ENCODE measurements around the gene PPP3R1. TPM values are rescaled to one million over a fixed set of nuclear protein-coding genes. Genes with fewer than 3 reads are reported as not detected.

The PPP3R1 gene
- total RNA-seq, 1 donor: 38.4 TPM

- no peak for TF ChIP-seq CTCF (IDR thresholded peaks at IDR 0.05; ENCODE audit: insufficient read depth, low read depth, low read length)
- peak overlapping the region; percentile 89 for H3K4me3 ChIP-seq (ENCODE audit: low read depth, low read length)
- DNase-seq (ENCODE audit: low read depth): no peak
Observed at GRCh38 chr2:68157002-68157401, 95.3 kb downstream of the PPP3R1 start.

GRCh38 chr2:68156419-68156818 is 95.9 kb downstream of the PPP3R1 start:
- DNase-seq (ENCODE audit: low read depth): no peak
- TF ChIP-seq CTCF (IDR thresholded peaks at IDR 0.05; ENCODE audit: insufficient read depth, low read depth, low read length): no peak
- H3K4me3 ChIP-seq (ENCODE audit: low read depth, low read length): peak overlapping the region; percentile 89

GRCh38 chr2:68155618-68156017 is 96.7 kb downstream of the PPP3R1 start:
- no peak for DNase-seq (ENCODE audit: low read depth)
- no peak overlapping the region for H3K4me3 ChIP-seq (ENCODE audit: low read depth, low read length)
- no peak for TF ChIP-seq CTCF (IDR thresholded peaks at IDR 0.05; ENCODE audit: insufficient read depth, low read depth, low read length)

GRCh38 chr2:68152681-68153347 is 99.5 kb downstream of the PPP3R1 start:
- no peak for DNase-seq (ENCODE audit: low read depth)
- no peak for TF ChIP-seq CTCF (IDR thresholded peaks at IDR 0.05; ENCODE audit: insufficient read depth, low read depth, low read length)
- no peak overlapping the region for H3K4me3 ChIP-seq (ENCODE audit: low read depth, low read length)

GRCh38 chr2:68151037-68151436 is 101.3 kb downstream of the PPP3R1 start:
- TF ChIP-seq CTCF (IDR thresholded peaks at IDR 0.05; ENCODE audit: insufficient read depth, low read depth, low read length): no peak
- DNase-seq (ENCODE audit: low read depth): no peak
- H3K4me3 ChIP-seq (ENCODE audit: low read depth, low read length): no peak overlapping the region

GRCh38 chr2:68141875-68142274 is 110.5 kb downstream of the PPP3R1 start:
- no peak for TF ChIP-seq CTCF (IDR thresholded peaks at IDR 0.05; ENCODE audit: insufficient read depth, low read depth, low read length)
- no peak for DNase-seq (ENCODE audit: low read depth)
- no peak overlapping the region for H3K4me3 ChIP-seq (ENCODE audit: low read depth, low read length)
